ENCODE data around the gene STK32A.

GRCh38 chr5:147390654-147391225 is 155.9 kb downstream of the STK32A start:
- TF ChIP-seq EZH2phosphoT487 (IDR thresholded peaks at IDR 0.05; ENCODE audit: borderline replicate concordance) (no peak), CTCF (conservative IDR thresholded peaks at IDR 0.05; ENCODE audit: low read length) (no peak)

Data from Loucy (cell line).